ENCODE measurements around the gene ZBTB4. TPM values are rescaled to one million over a fixed set of nuclear protein-coding genes. Genes with fewer than 3 reads are reported as not detected.

ZBTB4 gene
- total and polyA plus RNA-seq, 9 of the 15 experiments (the other 6 are each of a cell fraction or from before 2014, with no cell fraction given), result 0.92 to 6.9 (median 3.3) TPM

DNA sequence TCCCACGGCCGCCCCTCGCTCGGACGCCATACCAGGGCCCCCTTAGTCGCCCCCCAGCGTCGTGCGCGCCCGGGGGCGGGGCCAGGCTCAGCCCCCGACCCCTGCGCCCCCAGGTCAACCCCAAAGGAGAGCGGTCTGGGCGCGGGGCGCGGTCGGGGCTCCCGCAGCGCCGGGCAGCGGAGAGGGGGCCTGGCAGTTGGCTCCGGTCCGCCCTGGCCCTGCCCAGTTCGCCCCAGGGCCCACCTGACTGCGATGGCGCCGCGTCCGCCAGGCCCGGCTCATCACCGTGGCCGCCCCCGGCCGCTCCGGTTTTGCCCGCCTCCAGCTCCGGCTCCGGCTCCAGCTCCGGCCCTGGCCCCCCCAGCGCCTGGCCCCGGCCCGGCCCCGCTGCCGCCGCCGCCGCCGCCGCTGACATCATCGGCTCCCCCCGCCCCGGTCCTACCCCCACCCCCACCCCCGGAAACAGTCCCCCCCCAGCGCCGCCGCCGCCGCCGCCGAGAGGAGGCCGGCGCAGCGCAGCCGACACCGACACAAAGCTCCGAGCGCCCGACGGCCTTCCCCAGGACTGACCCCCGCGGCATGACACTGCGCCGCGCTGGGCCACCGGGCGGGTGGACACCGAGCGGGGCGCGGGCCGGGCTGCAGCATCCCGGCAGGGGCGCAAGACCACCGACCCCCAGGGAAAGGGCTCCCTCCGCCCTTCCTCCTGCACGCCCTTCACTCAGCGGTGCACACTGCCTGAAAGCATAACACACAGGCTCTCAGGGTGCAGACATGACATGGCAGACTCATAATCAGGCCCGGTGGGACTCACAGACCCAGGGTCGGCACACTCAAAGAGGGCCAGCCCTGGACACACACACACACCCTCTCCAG lies at the start of gene ZBTB4 (continued):
- TF ChIP-seq ZNF217 (CRISPR knock-in tag; IDR thresholded peaks at IDR 0.05) (no peak), NR3C1 (CRISPR knock-in tag; IDR thresholded peaks at IDR 0.05) (no peak), ZNF41 (CRISPR knock-in tag; conservative IDR thresholded peaks at IDR 0.05) (no peak), ZNF589 (CRISPR knock-in tag; IDR thresholded peaks at IDR 0.05; ENCODE audit: low read depth) (0 out of 2 replicates have a peak, but pooled peaks have one; percentile 10), EWSR1 (IDR thresholded peaks at IDR 0.05; ENCODE audit: borderline replicate concordance, low read depth, partially characterized antibody) (no peak), NR2F6 (CRISPR knock-in tag; IDR thresholded peaks at IDR 0.05) (no peak), C11orf30 (IDR thresholded peaks at IDR 0.05; ENCODE audit: low read depth) (no peak), ZNF12 (CRISPR knock-in tag; IDR thresholded peaks at IDR 0.05) (no peak), ZBTB7A (IDR thresholded peaks at IDR 0.05; ENCODE audit: borderline replicate concordance, control insufficient read depth, low read depth, low read length) (peak; percentile 43; the same call in 1 of the 2 replicates), HDAC6 (IDR thresholded peaks at IDR 0.05; ENCODE audit: low read depth, low read length) (no peak), GABPA (tag; conservative IDR thresholded peaks at IDR 0.05; ENCODE audit: low read depth) (peak; percentile 81), POLR2G (IDR thresholded peaks at IDR 0.05; ENCODE audit: low read depth, low read length) (peak; percentile 77), DNMT1 (IDR thresholded peaks at IDR 0.05) (no peak), GTF2F1 (IDR thresholded peaks at IDR 0.05; ENCODE audit: low read depth, low read length) (no peak), ZNF507 (tag; conservative IDR thresholded peaks at IDR 0.05) (no peak)
- TF ChIP-seq, protein P1, sequence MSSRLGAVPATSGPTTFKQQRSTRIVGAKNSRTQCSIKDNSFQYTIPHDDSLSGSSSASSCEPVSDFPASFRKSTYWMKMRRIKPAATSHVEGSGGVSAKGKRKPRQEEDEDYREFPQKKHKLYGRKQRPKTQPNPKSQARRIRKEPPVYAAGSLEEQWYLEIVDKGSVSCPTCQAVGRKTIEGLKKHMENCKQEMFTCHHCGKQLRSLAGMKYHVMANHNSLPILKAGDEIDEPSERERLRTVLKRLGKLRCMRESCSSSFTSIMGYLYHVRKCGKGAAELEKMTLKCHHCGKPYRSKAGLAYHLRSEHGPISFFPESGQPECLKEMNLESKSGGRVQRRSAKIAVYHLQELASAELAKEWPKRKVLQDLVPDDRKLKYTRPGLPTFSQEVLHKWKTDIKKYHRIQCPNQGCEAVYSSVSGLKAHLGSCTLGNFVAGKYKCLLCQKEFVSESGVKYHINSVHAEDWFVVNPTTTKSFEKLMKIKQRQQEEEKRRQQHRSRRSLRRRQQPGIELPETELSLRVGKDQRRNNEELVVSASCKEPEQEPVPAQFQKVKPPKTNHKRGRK (tag; IDR thresholded peaks at IDR 0.05), result no peak
- TF ChIP-seq, protein P2, sequence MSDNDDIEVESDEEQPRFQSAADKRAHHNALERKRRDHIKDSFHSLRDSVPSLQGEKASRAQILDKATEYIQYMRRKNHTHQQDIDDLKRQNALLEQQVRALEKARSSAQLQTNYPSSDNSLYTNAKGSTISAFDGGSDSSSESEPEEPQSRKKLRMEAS (CRISPR knock-in tag; IDR thresholded peaks at IDR 0.05), result no peak
- TF ChIP-seq, protein P3, sequence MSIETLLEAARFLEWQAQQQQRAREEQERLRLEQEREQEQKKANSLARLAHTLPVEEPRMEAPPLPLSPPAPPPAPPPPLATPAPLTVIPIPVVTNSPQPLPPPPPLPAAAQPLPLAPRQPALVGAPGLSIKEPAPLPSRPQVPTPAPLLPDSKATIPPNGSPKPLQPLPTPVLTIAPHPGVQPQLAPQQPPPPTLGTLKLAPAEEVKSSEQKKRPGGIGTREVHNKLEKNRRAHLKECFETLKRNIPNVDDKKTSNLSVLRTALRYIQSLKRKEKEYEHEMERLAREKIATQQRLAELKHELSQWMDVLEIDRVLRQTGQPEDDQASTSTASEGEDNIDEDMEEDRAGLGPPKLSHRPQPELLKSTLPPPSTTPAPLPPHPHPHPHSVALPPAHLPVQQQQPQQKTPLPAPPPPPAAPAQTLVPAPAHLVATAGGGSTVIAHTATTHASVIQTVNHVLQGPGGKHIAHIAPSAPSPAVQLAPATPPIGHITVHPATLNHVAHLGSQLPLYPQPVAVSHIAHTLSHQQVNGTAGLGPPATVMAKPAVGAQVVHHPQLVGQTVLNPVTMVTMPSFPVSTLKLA (conservative IDR thresholded peaks at IDR 0.05), result 0 out of 4 replicates have a peak, but pooled peaks of 1 of the 2 experiments have one; percentile 10
- TF ChIP-seq, protein P4, sequence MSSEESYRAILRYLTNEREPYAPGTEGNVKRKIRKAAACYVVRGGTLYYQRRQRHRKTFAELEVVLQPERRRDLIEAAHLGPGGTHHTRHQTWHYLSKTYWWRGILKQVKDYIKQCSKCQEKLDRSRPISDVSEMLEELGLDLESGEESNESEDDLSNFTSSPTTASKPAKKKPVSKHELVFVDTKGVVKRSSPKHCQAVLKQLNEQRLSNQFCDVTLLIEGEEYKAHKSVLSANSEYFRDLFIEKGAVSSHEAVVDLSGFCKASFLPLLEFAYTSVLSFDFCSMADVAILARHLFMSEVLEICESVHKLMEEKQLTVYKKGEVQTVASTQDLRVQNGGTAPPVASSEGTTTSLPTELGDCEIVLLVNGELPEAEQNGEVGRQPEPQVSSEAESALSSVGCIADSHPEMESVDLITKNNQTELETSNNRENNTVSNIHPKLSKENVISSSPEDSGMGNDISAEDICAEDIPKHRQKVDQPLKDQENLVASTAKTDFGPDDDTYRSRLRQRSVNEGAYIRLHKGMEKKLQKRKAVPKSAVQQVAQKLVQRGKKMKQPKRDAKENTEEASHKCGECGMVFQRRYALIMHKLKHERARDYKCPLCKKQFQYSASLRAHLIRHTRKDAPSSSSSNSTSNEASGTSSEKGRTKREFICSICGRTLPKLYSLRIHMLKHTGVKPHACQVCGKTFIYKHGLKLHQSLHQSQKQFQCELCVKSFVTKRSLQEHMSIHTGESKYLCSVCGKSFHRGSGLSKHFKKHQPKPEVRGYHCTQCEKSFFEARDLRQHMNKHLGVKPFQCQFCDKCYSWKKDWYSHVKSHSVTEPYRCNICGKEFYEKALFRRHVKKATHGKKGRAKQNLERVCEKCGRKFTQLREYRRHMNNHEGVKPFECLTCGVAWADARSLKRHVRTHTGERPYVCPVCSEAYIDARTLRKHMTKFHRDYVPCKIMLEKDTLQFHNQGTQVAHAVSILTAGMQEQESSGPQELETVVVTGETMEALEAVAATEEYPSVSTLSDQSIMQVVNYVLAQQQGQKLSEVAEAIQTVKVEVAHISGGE (CRISPR knock-in tag; IDR thresholded peaks at IDR 0.05), result peak in 1 of 3 experiments; percentile 43; a peak in 1 of 6 replicates
